Gastroesophageal sphincter (tissue), 3 donors: ENCODE data around the gene BCL2L11.

Source experiments
- POLR2A ChIP-seq, 2 donors: fragments of 450-650 bp; IDR thresholded peaks; one replicate each; pipeline ENCODE4 v1.6.1; 2017; ENCODE audit warnings: antibody characterized with exemption in 2 of 2, mild to moderate bottlenecking in 2 of 2, moderate library complexity in 1 of 2
- TF ChIP-seq, protein P1 (sequence below), 4 experiments: fragments of 200-600 bp in 2 of 4; fragments of 450-650 bp in 2 of 4; sonication (generic) in 1 of 4; IDR thresholded peaks; one replicate each; pipeline ENCODE4 v1.5.1; 2017 to 2019; ENCODE audit warnings: antibody characterized with exemption in 4 of 4, mild to moderate bottlenecking in 2 of 4, moderate library complexity in 2 of 4

DNA sequence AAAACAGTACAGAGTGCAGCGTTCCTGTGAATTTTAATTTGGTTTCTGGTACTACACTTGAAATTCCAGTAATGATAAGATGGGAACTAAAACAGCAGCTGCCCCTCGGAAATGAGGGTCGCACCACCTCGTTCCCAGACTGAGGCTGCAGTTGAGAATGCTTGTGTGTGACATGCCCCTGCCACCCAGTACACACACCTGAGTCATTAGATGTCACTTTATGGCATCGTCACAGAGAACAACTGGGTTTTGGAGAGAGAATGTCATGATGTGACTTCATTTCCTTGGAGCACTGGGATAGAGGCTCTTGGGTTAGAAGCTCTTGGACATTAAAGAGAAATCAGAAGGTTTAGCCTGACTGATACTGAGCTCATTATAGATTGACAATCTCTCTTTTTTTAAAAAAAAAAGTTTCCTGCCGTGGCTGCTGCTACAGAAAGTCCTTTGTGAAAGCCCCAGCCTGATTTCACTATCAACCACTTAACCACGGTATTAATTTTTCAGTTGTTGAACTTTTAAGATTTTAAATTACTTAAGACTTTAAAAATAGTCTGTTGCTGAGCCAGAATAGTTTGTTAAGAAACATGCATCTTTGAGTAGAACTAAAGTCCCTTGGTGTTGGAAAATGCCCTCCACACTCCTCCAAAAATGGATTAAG is 24.5 kb downstream of the BCL2L11 start:
- TF ChIP-seq, protein P1, sequence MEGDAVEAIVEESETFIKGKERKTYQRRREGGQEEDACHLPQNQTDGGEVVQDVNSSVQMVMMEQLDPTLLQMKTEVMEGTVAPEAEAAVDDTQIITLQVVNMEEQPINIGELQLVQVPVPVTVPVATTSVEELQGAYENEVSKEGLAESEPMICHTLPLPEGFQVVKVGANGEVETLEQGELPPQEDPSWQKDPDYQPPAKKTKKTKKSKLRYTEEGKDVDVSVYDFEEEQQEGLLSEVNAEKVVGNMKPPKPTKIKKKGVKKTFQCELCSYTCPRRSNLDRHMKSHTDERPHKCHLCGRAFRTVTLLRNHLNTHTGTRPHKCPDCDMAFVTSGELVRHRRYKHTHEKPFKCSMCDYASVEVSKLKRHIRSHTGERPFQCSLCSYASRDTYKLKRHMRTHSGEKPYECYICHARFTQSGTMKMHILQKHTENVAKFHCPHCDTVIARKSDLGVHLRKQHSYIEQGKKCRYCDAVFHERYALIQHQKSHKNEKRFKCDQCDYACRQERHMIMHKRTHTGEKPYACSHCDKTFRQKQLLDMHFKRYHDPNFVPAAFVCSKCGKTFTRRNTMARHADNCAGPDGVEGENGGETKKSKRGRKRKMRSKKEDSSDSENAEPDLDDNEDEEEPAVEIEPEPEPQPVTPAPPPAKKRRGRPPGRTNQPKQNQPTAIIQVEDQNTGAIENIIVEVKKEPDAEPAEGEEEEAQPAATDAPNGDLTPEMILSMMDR (IDR thresholded peaks at IDR 0.05): no peak
- no peak for TF ChIP-seq POLR2A (IDR thresholded peaks at IDR 0.05)
